GM21529 (cell line): ENCODE measurements around the gene ALG6.
"Not testable (repeated sequence)": the region's sequence is repeated elsewhere in the genome, so short reads cannot be mapped to it uniquely, and the experiment has no call there.

Experiments
- ATAC-seq: cut with Tn5 transposase; IDR thresholded peaks from one replicate; pipeline ENCODE4 v1.9.1; 2021; ENCODE audit not compliant: unreplicated experiment

Gene ALG6

DNA sequence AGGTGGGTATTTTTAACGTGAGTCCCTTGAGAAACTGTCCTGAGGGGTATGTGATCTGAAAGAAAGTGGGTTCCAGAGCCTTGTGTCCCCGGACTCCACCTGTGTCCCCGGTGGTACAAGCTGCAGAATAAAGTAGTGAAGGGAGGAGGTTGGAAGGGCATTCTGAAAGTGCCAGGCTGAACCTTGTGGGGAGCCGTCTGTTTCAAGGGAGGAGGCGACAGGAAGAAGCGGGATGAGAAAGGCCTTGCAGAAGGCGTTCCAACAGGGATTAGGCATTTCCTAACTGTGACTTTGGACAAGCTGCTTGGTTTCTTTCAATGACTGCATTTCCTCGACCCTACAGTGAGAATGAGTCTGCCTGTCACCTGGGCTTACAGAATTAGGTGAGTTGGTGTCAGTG, 39.3 kb upstream of the ALG6 start:
- no peak for ATAC-seq

DNA sequence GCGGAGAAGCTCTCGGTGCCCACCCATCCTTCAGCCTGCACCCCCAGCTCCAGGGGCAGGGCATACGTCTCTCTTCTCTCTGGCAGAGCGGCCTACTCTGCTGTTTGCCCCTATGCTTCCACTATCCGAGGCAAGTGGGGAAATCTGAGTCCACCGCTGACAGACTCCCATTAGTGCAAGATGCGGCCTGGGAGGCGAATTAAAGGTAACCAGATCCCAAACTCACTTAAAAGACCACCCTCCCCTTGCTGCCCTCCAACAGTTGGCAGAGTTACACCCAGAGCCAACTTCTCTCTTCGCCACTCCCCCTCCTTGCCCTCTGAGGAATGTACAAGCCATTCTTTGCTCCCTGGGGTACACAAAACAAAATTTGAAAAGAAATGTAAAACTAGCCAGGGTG, 38.6 kb upstream of the ALG6 start:
- no peak for ATAC-seq

DNA sequence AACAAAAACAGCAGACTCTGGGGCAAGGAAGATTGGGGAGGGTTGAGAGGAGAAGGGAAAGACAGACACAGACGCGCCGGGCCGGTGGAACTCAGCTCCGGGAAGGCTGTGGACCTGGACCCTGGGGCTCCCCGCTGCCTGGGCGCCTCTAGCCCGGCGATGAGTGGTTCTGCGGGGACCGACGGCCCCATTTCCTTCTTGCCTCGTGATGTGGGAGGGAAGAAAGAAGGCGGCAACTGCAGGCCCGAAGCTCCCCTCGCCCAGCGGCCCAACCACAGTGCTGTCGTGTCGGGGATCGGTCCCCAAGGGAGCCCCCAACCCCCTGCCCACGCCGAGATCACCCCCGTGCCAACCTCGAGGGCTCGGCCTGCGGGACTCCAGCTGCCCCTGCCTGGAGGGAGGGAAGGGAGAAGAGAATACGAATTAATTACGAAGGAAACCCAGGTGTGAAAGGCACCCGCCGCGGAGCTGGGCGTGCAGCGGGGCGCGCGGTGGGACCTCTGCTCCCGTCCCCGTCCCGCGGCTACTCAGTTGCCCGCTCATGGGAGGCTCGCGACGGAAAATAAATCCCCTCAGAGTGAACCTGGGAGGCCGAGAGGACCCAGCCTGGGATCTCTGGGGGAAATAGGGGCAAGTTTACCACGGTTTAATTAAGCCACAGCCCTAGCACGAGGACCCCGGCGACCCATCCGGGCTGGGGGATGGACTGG, 37.7 kb upstream of the ALG6 start:
- no peak for ATAC-seq

DNA sequence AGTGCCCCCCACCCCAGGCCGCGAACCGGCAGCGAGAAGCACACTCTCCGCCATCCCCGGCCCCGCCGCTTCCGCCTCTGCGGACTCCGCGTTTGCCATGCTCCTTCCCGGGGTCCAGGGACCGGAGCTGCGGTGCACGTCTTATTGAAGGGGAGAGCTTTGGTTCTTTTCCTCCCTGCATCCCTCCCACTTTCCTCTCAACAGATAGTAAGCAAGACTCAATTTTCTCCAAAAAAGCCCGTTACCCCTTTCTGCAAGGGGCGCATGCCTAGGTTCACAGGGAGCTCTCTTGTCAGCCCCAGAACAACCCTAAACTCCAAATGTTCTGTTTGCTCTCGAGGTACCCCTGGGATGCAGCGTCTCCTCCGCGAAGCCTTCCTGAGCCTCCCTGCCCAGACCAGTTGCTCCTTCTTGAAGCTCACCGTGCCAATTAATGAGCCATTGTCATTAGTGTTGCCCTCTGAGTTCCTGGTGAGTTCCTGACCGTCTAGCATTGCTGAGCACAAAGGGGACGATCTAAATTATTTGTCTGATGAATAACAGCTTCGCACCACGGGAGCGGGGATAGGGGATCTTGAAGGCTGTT, 37.0 kb upstream of the ALG6 start:
- no peak for ATAC-seq

DNA sequence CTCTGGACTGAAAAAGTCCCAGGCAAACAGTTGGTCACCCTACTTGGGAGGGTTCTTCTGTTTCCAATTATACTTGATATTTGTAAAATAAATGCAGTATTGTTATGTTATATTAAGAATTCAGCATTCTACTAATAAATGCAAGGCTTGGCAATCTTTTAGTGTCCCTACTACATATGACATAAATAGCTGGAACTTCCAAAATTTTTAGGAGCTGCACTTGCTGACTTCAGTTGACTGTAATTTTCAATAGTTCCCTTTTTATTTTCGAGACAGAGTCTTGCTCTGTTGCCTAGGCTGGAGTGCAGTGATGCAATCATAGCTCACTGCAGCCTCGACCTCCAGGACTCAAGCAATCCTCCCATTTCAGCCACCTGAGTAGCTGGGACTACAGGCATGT, 25.0 kb upstream of the ALG6 start:
- no peak for ATAC-seq

DNA sequence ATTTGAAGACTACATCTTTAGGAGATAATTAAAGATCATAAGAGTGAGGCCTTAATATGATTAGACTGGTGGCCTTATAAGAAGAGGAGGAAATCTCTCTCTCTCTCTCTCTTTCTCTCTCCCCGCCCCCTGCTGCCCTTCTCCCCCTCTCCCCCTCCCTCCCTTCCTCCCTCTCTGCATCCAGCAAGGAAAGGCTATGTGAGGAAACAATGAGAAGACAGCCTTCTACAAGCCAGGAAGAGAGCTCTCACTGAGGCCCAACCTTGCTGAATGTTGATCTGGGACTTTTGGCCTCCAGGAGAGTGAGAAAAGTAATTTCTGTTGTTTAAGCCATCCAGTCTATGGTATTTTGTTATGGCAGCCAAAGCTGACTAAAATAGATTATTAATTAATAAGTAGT, 23.5 kb upstream of the ALG6 start:
- ATAC-seq: no peak

DNA sequence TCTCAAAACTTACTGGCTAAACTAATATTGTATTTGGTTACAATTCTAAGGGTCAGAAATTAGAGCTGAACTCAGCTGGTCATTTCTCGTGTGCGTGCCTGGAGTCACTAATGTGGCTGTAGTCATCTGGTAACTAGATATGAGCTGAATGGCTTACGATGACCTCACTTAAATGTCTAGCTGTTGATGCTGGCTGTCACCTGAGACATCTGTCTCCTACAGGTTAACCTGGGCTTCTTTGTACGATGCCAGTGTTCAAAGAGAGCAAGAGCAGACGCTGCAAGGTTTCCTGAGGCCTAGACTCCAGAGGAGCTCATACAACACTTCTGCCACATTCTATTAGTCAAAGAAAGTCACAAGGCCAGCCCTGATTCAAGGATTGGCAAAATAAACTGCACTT, 17.1 kb upstream of the ALG6 start:
- ATAC-seq: no peak

DNA sequence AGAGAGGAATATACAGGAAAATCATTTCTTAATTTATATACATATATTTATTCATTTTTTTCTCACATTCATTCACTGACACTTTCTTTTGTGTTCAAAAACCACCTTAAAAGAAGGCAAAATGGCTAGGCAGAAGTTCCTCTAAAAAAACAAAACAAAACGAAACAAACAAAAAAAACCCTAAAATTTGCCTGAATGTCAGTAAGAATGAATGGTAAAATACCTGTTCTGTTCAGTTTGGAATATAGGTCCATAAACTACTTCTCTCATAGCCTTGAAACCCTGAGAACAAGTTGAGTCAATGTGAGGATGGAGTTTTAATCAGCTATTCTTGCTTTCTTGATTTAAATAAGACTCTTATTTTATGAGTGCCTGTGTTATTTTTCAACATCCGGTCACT, 14.7 kb upstream of the ALG6 start:
- no peak for ATAC-seq

DNA sequence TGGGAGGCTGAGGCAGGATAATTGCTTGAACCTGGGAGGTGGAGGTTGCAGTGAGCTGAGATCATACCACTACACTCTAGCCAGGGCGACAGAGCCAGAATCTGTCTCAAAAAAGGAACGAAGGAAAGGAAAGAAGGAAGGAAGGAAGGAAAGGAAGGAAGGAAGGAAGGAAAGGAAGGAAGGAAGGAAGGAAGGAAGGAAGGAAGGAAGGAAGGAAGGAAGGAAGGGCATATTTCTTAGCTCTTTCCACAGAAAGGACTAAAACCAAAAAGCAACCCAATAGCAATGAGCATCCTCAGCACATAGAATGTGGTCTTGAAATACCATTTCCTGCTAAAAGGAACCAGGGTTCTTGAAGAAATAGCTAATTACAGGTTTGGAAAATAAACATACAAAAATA, 11.2 kb upstream of the ALG6 start:
- not testable (repeated sequence) for ATAC-seq

DNA sequence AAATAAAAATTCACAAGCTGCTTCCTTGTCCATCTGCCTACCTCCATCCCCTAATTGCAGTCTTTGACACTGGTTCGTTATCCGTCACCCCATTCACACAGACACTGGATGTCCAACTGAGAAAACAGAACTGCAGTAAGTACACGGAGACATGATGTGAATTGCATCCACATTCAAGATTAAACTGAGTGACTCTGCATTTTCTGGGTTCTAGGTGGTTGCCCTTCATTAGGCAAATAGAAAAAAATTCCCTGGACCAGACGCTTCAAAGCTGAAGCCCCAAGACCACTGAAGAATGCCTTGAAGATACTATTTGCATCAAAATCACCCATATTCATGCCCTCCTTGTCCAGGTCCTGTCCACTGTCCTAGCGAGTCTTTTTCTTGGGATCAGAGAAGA, 7.9 kb upstream of the ALG6 start:
- no peak for ATAC-seq

DNA sequence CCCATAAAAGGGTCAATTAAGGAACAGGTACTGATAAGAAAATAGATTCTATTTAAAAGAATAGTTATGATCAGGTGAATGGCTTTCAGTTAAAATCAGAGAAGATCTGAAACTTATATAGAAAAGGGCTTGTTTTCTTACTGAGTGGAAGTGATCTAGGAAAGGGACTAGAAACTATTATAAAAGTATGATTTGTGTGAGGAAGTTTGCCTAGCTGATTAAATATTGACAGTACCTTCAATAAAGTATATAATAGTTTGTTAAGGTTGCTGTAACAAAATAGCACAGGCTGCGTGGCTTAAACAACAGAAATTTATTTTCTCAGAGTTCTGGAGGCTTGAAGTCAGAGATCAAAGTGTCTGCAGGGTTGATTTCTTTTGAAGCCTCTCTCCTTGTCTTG, 5.4 kb upstream of the ALG6 start:
- no peak for ATAC-seq

DNA sequence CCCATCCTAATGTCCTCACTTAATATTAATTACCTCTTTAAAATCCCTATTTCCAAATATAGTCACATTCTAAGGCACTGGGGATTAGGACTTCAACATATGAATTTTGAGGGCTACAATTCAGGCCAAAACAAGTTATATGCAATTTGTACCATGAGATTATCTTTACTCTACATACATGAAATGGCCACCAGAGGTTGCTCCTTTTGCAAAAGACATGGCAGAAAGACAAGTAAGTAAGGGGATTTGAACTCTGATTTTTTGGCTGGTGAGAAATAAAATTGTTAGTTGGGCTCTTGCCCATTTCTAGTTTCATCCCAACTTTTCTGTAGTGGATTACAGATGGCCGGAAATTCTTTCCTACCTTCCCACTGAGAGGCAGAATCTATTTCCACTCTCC, 4.8 kb upstream of the ALG6 start:
- ATAC-seq: no peak

DNA sequence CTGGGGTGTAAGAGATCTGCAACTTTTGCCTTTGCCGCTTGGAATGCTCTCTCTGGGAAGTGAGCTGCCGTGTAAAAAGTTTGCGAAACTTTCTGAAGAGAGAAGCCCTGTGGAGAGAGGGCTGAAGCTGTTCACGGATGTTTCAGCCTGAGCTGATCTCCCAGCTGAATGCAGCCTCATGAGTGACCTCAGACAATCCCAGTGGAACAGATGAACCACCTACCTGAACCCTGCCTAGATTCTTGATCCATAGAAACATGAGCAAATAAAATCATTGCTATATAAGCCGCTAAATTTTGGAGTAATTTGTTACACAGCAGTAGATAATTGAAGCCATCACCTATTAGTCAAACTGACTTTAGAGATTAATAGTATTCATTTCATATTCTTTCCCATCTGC, 4.4 kb upstream of the ALG6 start:
- no peak for ATAC-seq

DNA sequence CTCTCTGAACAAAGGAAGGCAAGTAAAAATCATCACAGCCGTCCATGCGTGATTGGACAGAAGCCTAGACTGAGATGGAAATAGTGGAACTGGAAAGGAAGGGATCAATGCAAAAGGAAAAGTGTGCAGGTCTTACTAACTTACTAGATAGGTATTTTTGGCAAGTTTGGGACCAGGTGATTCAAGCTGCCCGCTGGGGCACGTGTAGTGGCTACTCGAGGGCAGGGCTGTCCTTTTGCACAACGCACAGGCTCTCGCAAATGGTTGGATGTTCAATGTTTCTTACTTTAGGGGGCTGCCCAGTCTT, 566 bp upstream of the ALG6 start:
- no peak for ATAC-seq

DNA sequence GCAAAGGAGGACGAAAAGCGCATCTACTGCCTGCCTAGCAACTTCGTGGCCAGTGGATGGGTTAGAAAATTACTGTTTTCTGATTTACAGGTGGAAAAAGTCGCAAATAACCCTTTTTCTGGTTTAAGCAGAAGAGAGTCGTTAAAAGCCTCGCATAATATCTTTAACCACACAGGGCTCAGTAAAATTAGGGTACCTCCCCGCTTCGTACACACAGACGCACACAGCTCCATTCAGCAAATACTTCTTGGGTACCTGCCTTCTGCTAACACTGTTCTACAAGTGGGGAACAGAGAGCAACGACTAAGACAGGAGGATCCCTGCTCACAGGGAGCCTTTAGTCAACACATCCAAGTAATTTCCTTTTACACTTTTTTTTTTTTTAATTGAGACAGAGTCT, 704 bp downstream of the ALG6 start:
- ATAC-seq: peak; percentile 9

DNA sequence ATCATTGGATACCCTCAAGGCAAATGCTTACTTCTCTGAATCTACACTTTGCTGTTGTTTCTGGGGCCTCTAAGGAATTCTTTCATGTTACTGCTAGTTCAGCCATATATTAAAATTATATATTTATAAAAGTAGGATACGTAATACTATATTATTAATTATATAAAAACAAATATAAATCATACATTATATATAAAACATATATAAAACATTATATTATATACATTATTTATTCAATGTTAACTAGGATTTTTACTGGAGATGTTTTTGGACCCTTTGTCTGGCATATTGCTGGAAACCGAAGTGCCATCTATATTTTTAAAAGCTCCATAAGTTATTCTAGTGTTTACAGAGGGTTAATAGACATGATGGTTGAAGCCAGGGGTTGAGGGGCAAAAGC, 12.2 kb downstream of the ALG6 start:
- ATAC-seq: no peak

DNA sequence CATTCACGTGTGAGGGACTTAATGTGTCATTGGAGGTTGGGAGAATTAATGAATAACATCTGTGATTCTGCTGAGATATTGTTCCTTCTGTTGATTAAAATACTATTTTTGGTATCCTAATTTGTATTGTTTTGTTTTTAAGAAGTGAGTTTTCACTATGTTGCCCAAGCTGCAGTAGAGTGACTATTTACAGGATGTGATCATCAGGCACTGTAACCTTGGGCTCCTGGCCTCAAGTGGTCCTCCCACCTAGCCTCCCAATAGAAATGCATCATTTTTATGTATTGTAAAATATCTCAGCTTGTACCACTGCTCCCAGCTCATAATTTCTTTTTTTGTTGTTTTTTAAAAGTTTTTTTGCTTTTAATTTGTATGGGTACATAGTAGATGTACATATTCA, 14.3 kb downstream of the ALG6 start:
- no peak for ATAC-seq

DNA sequence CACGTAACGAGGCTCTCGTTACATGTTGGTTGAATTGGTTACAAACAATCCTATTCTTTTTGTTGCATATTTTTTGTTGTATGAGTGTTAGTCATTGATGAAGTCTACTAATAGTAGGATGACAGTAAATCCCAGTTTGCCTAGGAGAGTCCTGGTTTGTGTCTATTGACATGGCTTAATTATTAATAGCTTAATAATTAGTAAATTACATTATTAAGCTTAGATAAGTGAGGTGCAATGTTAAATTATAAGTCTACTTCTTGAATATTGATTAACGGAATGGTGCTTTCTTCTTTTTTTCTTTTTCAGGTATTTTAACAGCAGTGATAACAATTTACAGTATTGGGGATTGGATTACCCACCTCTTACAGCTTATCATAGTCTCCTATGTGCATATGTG, 34.5 kb downstream of the ALG6 start:
- ATAC-seq: no peak

DNA sequence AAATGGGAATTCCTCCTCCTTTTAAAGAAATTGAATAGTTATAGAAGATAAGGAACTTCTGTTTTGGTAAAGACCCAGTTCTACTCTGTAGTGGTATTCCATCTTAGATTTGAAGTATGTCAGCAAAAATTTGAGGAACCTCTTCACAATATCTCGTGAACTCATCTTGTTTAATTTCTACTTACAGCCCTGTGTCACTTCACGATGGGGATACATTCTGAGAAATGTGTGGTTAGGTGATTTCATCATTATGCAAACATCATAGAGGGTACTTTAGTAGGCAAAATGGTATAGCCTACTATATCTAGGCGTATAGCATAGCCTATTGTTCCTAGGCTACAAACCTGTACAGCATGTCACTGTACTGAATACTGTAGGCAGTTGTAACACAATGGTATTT, 36.0 kb downstream of the ALG6 start:
- no peak for ATAC-seq

DNA sequence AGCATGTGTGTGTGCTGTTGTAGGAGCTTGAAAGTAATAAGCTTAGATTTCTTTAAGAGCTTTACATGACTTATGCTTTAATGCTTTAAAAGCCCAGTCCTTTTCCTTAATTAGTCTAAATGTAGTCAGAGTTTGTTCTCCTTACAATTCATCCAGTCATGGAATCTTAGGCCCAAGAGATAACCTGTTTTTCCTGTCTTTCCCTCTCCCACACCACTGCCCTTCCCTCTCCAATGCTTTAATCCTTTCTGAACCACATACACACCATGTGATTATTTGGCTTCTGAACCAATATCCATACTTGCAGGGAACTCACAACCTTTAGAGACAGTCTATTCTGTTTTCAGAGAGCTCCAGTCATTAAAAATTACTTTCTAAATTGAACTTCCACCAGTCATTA, 37.6 kb downstream of the ALG6 start:
- ATAC-seq: no peak

DNA sequence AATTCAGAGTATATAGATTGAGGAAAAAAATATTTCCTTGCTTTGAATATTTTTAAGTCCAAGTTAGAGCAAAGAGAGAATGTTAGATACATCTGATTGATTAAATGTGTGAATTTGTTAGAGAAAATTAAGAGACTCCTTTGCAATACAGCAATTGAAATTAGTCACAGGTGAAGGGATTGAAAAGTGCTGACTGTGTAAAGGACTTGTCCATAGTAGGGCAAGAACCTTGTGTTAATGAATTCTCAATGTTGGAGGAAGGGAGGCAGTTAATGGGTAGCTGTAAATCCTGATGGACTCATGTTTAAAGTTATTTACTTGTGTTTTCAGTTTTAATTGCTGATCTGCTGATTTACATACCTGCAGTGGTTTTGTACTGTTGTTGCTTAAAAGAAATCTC, 38.6 kb downstream of the ALG6 start:
- no peak for ATAC-seq

DNA sequence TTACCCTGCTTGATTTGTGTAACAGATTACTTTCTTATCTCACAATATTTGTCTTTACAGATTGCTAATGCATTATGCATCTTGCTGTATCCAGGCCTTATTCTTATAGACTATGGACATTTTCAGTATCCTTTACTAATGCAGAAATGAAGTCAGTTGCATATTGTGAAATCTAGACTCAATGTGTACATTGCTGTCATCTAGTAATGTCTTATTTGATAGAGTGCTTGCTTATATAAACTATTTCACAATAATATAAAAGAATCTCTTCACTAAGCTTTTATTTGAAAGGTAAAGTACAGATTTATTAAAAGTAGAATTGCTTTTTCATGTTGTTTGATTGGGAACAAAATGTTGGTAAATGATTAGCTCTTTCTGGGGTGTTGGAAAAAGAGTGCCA, 39.6 kb downstream of the ALG6 start:
- no peak for ATAC-seq

DNA sequence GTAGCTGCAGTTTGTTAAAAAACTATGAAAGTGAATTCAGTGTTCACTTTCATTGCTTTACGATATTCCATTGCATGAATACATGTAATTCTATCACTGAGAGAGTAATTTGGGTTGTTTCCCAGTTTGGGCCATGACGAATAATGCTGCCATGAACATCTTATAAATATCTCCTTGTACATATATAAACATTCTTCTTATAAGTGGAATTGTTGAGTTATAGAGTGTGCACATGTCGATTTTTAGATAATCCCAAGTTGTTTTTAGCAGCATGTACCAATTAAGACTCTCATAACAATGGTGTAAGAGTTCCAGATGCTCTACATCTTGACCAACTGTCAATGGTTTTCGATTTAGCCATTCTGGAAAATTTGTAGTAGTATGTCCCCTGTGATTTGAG, 40.9 kb downstream of the ALG6 start:
- ATAC-seq: no peak

DNA sequence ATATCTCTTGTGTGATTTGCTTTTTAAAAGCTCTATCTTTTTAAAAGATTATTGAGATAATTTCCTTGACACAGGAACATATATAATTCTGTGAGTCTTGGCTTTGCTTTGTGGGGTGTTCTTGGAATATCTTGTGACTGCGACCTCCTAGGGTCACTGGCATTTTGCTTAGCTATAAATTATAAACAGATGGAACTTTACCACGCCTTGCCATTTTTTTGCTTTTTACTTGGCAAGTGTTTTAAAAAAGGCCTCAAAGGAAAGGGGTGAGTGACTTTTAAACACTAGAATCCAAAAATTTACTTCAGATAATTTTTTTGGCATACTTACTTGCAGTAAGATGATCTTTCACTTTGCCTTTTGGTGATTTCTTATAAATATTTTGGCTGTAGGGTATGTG, 43.6 kb downstream of the ALG6 start:
- ATAC-seq: no peak
